ENCODE measurements around the gene REV1. TPM values are rescaled to one million over a fixed set of nuclear protein-coding genes. Genes with fewer than 3 reads are reported as not detected.

REV1 gene
- total and polyA plus RNA-seq, 9 of the 15 experiments (the other 6 are each of a cell fraction or from before 2014, with no cell fraction given) = 12.8 to 54.4 (median 29.6) TPM

DNA sequence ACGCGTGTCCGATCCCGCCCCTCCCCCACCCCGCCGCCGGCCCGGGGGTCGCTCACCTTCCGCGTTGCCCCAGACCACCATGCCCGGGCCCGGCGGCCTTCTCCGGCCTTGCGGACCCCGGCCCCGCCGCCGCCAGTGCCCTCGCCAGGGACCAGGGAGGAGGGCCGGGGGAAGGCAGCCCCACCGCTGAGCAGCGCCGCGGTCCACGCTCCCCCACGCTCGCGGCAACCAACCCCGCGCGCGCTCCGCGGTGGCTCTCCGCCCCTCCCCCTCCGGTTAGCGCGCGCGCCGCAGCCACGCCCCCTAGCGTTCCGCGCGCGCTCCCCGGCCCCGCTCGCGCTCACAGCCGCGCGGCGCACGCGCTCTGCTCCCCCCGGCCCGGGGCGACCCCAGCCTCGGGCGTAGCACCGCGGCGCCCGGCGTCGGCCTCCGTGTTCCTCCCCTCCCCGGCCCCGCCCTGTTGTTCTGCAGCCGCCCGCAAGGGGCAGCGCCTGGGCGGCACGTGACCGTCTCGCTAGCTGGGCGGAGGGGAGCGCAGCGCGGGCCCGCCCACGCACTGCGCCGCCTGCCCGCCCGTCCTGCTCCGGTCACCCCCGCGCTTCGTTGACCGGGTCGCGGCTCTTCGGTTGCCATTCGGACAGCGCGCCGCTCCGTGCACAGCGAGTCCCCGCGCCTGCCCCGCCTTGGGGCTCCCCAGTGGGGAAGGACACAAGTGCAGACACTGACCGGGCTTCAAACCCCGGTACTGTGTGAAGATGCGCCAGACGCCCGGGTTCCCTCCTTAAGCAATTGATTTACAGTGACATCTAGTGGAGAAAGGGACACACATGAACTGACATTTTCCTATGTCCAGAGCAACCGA lies at the start of gene REV1 (continued):
- TF ChIP-seq ZNF668 (CRISPR knock-in tag; IDR thresholded peaks at IDR 0.05) (no peak), BHLHE40 (IDR thresholded peaks at IDR 0.05; ENCODE audit: low read length) (peak; percentile 100), SRF (CRISPR knock-in tag; IDR thresholded peaks at IDR 0.05) (0 out of 4 replicates have a peak, but pooled peaks of 1 of the 2 experiments have one; percentile 8), RNF2 (IDR thresholded peaks at IDR 0.05) (peak; percentile 67; the same call in 1 of the 2 replicates), HMGN3 (IDR thresholded peaks at IDR 0.05; ENCODE audit: borderline replicate concordance, extremely low read depth, insufficient read length, low read depth, low read length) (peak; percentile 91), NR2C2 (CRISPR knock-in tag; IDR thresholded peaks at IDR 0.05) (no peak), NR2C2 (tag; IDR thresholded peaks at IDR 0.05) (peak; percentile 82), ARNT (IDR thresholded peaks at IDR 0.05) (no peak), SAFB (IDR thresholded peaks at IDR 0.05; ENCODE audit: borderline replicate concordance, low read depth, low read length) (peak; percentile 98)
- TF ChIP-seq, protein P1, sequence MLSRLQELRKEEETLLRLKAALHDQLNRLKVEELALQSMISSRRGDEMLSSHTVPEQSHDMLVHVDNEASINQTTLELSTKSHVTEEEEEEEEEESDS (CRISPR knock-in tag; IDR thresholded peaks at IDR 0.05) = no peak
- TF ChIP-seq, protein P2, sequence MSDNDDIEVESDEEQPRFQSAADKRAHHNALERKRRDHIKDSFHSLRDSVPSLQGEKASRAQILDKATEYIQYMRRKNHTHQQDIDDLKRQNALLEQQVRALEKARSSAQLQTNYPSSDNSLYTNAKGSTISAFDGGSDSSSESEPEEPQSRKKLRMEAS (CRISPR knock-in tag; IDR thresholded peaks at IDR 0.05) = peak; percentile 98
- TF ChIP-seq, protein P3, sequence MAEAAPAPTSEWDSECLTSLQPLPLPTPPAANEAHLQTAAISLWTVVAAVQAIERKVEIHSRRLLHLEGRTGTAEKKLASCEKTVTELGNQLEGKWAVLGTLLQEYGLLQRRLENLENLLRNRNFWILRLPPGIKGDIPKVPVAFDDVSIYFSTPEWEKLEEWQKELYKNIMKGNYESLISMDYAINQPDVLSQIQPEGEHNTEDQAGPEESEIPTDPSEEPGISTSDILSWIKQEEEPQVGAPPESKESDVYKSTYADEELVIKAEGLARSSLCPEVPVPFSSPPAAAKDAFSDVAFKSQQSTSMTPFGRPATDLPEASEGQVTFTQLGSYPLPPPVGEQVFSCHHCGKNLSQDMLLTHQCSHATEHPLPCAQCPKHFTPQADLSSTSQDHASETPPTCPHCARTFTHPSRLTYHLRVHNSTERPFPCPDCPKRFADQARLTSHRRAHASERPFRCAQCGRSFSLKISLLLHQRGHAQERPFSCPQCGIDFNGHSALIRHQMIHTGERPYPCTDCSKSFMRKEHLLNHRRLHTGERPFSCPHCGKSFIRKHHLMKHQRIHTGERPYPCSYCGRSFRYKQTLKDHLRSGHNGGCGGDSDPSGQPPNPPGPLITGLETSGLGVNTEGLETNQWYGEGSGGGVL (CRISPR knock-in tag; IDR thresholded peaks at IDR 0.05) = no peak
- TF ChIP-seq, protein P4, sequence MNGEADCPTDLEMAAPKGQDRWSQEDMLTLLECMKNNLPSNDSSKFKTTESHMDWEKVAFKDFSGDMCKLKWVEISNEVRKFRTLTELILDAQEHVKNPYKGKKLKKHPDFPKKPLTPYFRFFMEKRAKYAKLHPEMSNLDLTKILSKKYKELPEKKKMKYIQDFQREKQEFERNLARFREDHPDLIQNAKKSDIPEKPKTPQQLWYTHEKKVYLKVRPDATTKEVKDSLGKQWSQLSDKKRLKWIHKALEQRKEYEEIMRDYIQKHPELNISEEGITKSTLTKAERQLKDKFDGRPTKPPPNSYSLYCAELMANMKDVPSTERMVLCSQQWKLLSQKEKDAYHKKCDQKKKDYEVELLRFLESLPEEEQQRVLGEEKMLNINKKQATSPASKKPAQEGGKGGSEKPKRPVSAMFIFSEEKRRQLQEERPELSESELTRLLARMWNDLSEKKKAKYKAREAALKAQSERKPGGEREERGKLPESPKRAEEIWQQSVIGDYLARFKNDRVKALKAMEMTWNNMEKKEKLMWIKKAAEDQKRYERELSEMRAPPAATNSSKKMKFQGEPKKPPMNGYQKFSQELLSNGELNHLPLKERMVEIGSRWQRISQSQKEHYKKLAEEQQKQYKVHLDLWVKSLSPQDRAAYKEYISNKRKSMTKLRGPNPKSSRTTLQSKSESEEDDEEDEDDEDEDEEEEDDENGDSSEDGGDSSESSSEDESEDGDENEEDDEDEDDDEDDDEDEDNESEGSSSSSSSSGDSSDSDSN (IDR thresholded peaks at IDR 0.05; ENCODE audit: borderline replicate concordance in 1 of 2, low read depth in 2 of 2, low read length in 2 of 2) = peak in 1 of 2 experiments; percentile 41; a peak in 1 of 4 replicates
- TF ChIP-seq, protein P5, sequence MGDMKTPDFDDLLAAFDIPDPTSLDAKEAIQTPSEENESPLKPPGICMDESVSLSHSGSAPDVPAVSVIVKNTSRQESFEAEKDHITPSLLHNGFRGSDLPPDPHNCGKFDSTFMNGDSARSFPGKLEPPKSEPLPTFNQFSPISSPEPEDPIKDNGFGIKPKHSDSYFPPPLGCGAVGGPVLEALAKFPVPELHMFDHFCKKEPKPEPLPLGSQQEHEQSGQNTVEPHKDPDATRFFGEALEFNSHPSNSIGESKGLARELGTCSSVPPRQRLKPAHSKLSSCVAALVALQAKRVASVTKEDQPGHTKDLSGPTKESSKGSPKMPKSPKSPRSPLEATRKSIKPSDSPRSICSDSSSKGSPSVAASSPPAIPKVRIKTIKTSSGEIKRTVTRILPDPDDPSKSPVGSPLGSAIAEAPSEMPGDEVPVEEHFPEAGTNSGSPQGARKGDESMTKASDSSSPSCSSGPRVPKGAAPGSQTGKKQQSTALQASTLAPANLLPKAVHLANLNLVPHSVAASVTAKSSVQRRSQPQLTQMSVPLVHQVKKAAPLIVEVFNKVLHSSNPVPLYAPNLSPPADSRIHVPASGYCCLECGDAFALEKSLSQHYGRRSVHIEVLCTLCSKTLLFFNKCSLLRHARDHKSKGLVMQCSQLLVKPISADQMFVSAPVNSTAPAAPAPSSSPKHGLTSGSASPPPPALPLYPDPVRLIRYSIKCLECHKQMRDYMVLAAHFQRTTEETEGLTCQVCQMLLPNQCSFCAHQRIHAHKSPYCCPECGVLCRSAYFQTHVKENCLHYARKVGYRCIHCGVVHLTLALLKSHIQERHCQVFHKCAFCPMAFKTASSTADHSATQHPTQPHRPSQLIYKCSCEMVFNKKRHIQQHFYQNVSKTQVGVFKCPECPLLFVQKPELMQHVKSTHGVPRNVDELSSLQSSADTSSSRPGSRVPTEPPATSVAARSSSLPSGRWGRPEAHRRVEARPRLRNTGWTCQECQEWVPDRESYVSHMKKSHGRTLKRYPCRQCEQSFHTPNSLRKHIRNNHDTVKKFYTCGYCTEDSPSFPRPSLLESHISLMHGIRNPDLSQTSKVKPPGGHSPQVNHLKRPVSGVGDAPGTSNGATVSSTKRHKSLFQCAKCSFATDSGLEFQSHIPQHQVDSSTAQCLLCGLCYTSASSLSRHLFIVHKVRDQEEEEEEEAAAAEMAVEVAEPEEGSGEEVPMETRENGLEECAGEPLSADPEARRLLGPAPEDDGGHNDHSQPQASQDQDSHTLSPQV (IDR thresholded peaks at IDR 0.05) = peak; percentile 76
- TF ChIP-seq, protein P6, sequence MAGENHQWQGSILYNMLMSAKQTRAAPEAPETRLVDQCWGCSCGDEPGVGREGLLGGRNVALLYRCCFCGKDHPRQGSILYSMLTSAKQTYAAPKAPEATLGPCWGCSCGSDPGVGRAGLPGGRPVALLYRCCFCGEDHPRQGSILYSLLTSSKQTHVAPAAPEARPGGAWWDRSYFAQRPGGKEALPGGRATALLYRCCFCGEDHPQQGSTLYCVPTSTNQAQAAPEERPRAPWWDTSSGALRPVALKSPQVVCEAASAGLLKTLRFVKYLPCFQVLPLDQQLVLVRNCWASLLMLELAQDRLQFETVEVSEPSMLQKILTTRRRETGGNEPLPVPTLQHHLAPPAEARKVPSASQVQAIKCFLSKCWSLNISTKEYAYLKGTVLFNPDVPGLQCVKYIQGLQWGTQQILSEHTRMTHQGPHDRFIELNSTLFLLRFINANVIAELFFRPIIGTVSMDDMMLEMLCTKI (IDR thresholded peaks at IDR 0.05; ENCODE audit: partially characterized antibody) = no peak
